Aorta (tissue), 5 donors: ENCODE measurements around the gene CMBL. TPM values are rescaled to one million over a fixed set of nuclear protein-coding genes. Genes with fewer than 3 reads are reported as not detected.

ENCODE experiments used
- ATAC-seq: fragments of 200-7000 bp; cut with Tn5 transposase; one replicate; pipeline ENCODE4 v1.9.1; 2022; ENCODE audit warnings: moderate library complexity; ENCODE audit not compliant: low FRiP score
- DNase-seq, 2 donors: peaks; one replicate each; pipeline ENCODE4 v3.0.0-alpha.2; 2020
- H3K27ac ChIP-seq, 2 donors: one replicate each; pipeline ENCODE4 v1.5.1; 2013; ENCODE audit warnings: low read length in 2 of 2, mild to moderate bottlenecking in 2 of 2, moderate library complexity in 2 of 2, control low read depth in 1 of 2, inconsistent platforms in 1 of 2, low read depth in 1 of 2
- H3K27me3 ChIP-seq, 2 donors: one replicate each; pipeline ENCODE4 v1.6.1; 2013; ENCODE audit warnings: control low read depth in 1 of 2, low read length in 1 of 2, mild to moderate bottlenecking in 1 of 2, moderate library complexity in 1 of 2; ENCODE audit not compliant: insufficient read depth in 2 of 2, control insufficient read depth in 1 of 2
- H3K36me3 ChIP-seq, 2 donors: one replicate each; pipeline ENCODE4 v1.6.1; 2013; ENCODE audit warnings: control low read depth in 1 of 2, low read length in 1 of 2, mild to moderate bottlenecking in 1 of 2; ENCODE audit not compliant: insufficient read depth in 2 of 2, control insufficient read depth in 1 of 2
- H3K4me1 ChIP-seq, 2 donors: one replicate each; pipeline ENCODE4 v1.6.1; 2013; ENCODE audit warnings: low read length in 2 of 2, control low read depth in 1 of 2, mild to moderate bottlenecking in 1 of 2, moderate library complexity in 1 of 2; ENCODE audit not compliant: insufficient read depth in 2 of 2, control insufficient read depth in 1 of 2
- H3K4me3 ChIP-seq, 2 donors: one replicate each; pipeline ENCODE4 v1.5.1; 2013; ENCODE audit warnings: low read length in 2 of 2, control low read depth in 1 of 2, mild to moderate bottlenecking in 1 of 2
- H3K9me3 ChIP-seq: one replicate; pipeline ENCODE4 v1.6.1; 2013; ENCODE audit warnings: mild to moderate bottlenecking, low read length; ENCODE audit not compliant: control insufficient read depth
- WGBS, 2 donors: extraction: QIAGEN DNeasy Blood & Tissue Kit; methylation state at CpG; one replicate each; pipeline ENCODE4 v1.1.7; 2013; 5-methylcytosine and 5-hydroxymethylcytosine counted together
- intact Hi-C, 2 donors: fragments of 100-400 bp; cut with DNase I; formaldehyde crosslinking; loops; one replicate each; pipeline versions ENCODE4 v1.14.2 to v1.15.0; 2022
- polyA plus RNA-seq, 2 donors: library from polyadenylated mRNA; stranded (reverse); fragments of 200-250 nt; gene quantifications; one replicate each; pipeline ENCODE4 v1.2.3, GENCODE V29; 2013
- total RNA-seq, 2 donors: library from RNA; stranded (reverse); fragmentation: NEBNext Ultra II Directional; extraction: Animal tissue kit (Norgen Biotek cat#: 25700); gene quantifications; one replicate each; pipeline ENCODE4 v1.2.1, GENCODE V29; 2021
- donor health status: healthy with polysubstance abuse.
- donor health status: Bipolar disorder and iron deficiency.
- donor health status: DM: no; HTN: no; CAD: no.
- donor health status: DM: no; HTN: no; CAD: no.
- donor health status: DM: yes; HTN: yes; CAD: no.

CMBL gene
- total and polyA plus RNA-seq, 4 donors, result 7.5 to 76.4 (median 19.8) TPM

- H3K36me3 ChIP-seq, result peaks cover 0 to 2% of the 10 kb centered on the region in 2 donors
These were observed 74.7 kb downstream of the CMBL start for GRCh38 chr5:10233011-10233410.

GRCh38 chr5:10232386-10232785 lies 75.3 kb downstream of the CMBL start:
- no peak overlapping the region for H3K27ac ChIP-seq
- 97 to 99% methylated on average over 9 of the region's 9 CpGs for WGBS, 2 donors
- intact Hi-C loops, result no loop called here
- no peak overlapping the region for H3K4me3 ChIP-seq
- H3K4me1 ChIP-seq, result no peaks in the 10 kb centered on the region
- DNase-seq (no peak), ATAC-seq (no peak)
- H3K27me3 ChIP-seq, result no peaks in the 10 kb centered on the region
- H3K9me3 ChIP-seq, result no peaks in the 10 kb centered on the region
- peaks cover 0 to 2% of the 10 kb centered on the region in 2 donors for H3K36me3 ChIP-seq

More at GRCh38 chr5:10233011-10233410, 74.7 kb downstream of the CMBL start:
- intact Hi-C loops, result no loop called here
- Histone ChIP-seq H3K4me3 (no peak overlapping the region), H3K9me3 (no peaks in the 10 kb centered on the region), H3K4me1 (no peaks in the 10 kb centered on the region), H3K27ac (no peak overlapping the region), H3K27me3 (no peaks in the 10 kb centered on the region)
- 77 to 80% methylated on average over 7 of the region's 7 CpGs for WGBS, 2 donors
- DNase-seq (no peak), ATAC-seq (no peak)

GRCh38 chr5:10229306-10230048 lies 78.2 kb downstream of the CMBL start:
- Histone ChIP-seq H3K27ac (no peak overlapping the region), H3K4me1 (no peaks in the 10 kb centered on the region), H3K36me3 (no peaks in the 10 kb centered on the region), H3K4me3 (no peak overlapping the region), H3K9me3 (no peaks in the 10 kb centered on the region), H3K27me3 (no peaks in the 10 kb centered on the region)
- WGBS, 2 donors, result 60 to 63% methylated on average over 11 of the region's 11 CpGs
- ATAC-seq (no peak), DNase-seq (no peak)
- intact Hi-C loops, result no loop called here

GRCh38 chr5:10228288-10228687 lies 79.4 kb downstream of the CMBL start:
- H3K36me3 ChIP-seq, result no peaks in the 10 kb centered on the region
- no peaks in the 10 kb centered on the region for H3K4me1 ChIP-seq
- no peaks in the 10 kb centered on the region for H3K9me3 ChIP-seq
- H3K4me3 ChIP-seq, result no peak overlapping the region
- no peaks in the 10 kb centered on the region for H3K27me3 ChIP-seq
- no peak overlapping the region for H3K27ac ChIP-seq
- intact Hi-C loops, result no loop called here
- no peak for ATAC-seq
- DNase-seq, result no peak
- WGBS, 2 donors, result 90 to 97% methylated on average over 1 of the region's 1 CpG

Other genes with a start within 250 kb of the CMBL start
- 10 to 100 TPM in 1 of 2 donors, 1 to 10 TPM in 1; 6.8 to 13.2 TPM for gene ATPSCKMT, start 58.0 kb downstream of the CMBL start, total RNA-seq
- gene ATPSCKMT, start 58.0 kb downstream of the CMBL start, polyA plus RNA-seq, result 10 to 100 TPM in 1 of 2 donors, 1 to 10 TPM in 1; 9.9 to 10.8 TPM
- gene CCT5, start 57.6 kb downstream of the CMBL start, total RNA-seq, result 100 to 1,000 TPM in 1 of 2 donors, 10 to 100 TPM in 1; 84.4 to 104 TPM
- 10 to 100 TPM; 72.1 to 74.9 TPM for gene CCT5, start 57.6 kb downstream of the CMBL start, polyA plus RNA-seq
- 100 to 1,000 TPM; 147 to 153 TPM for gene MARCHF6, start 45.8 kb upstream of the CMBL start, total RNA-seq
- 10 to 100 TPM; 27.7 to 73.9 TPM for gene MARCHF6, start 45.8 kb upstream of the CMBL start, polyA plus RNA-seq
- under 1 TPM in 1 of 2 donors, not detected in 1; 0.68 TPM for gene ROPN1L, start 134.0 kb upstream of the CMBL start, total RNA-seq
- gene ROPN1L, start 134.0 kb upstream of the CMBL start, polyA plus RNA-seq, result under 1 TPM in 1 of 2 donors, not detected in 1; 0.88 TPM